Lower lobe of right lung (tissue), 2 donors: ENCODE data around the gene IGFBP2. TPM values are rescaled to one million over a fixed set of nuclear protein-coding genes. Genes with fewer than 3 reads are reported as not detected.
"Not testable (repeated sequence)": the region's sequence is repeated elsewhere in the genome, so short reads cannot be mapped to it uniquely, and the experiment has no call there.

ENCODE experiments used
- ATAC-seq, 2 donors: fragments of 200-7000 bp; cut with Tn5 transposase; one replicate each; pipeline ENCODE4 v1.9.1; 2020 to 2022; ENCODE audit warnings: mild to moderate bottlenecking in 2 of 2, moderate library complexity in 2 of 2
- DNase-seq: peaks from one replicate; pipeline ENCODE4 v3.0.0-alpha.2; 2020
- H3K27ac ChIP-seq: fragments of 200-600 bp; one replicate; pipeline ENCODE4 v1.8.0; 2022
- H3K27me3 ChIP-seq: fragments of 200-600 bp; one replicate; pipeline ENCODE4 v1.8.0; 2022; ENCODE audit warnings: low read depth
- H3K36me3 ChIP-seq: fragments of 200-600 bp; one replicate; pipeline ENCODE4 v1.8.0; 2022; ENCODE audit warnings: mild to moderate bottlenecking
- H3K4me1 ChIP-seq: fragments of 200-600 bp; one replicate; pipeline ENCODE4 v1.8.0; 2022
- H3K4me3 ChIP-seq: fragments of 200-600 bp; one replicate; pipeline ENCODE4 v1.8.0; 2022; ENCODE audit warnings: mild to moderate bottlenecking
- H3K9me3 ChIP-seq: fragments of 200-600 bp; one replicate; pipeline ENCODE4 v1.8.0; 2022
- CTCF ChIP-seq: fragments of 200-600 bp; IDR thresholded peaks from one replicate; pipeline ENCODE4 v1.8.0; 2022; ENCODE audit warnings: antibody characterized with exemption, mild to moderate bottlenecking
- intact Hi-C: fragments of 100-400 bp; cut with DNase I; formaldehyde crosslinking; loops from one replicate; pipeline ENCODE4 v1.11.0; 2022
- total RNA-seq: library from RNA; stranded (reverse); fragmentation: NEBNext Ultra II Directional; extraction: Animal tissue kit (Norgen Biotek cat#: 25700); gene quantifications from one replicate; pipeline ENCODE4 v1.2.1, GENCODE V29; 2021
- donor health status: DM: no; HTN: yes; CAD: no; lungs with severe emphysema.

Gene IGFBP2
- total RNA-seq, 1 donor from 2014 or later: 37.7 TPM

- ATAC-seq: no peak
- H3K27me3 ChIP-seq: no peaks in the 10 kb centered on the region
- TF ChIP-seq CTCF: no peak
- intact Hi-C loops: no loop called here
- H3K4me1 ChIP-seq: peaks cover 17% of the 10 kb centered on the region
- no peak for DNase-seq
- H3K9me3 ChIP-seq: no peaks in the 10 kb centered on the region
- H3K27ac ChIP-seq: no peak overlapping the region
- H3K36me3 ChIP-seq: no peaks in the 10 kb centered on the region
- no peak overlapping the region for H3K4me3 ChIP-seq
Observed at GRCh38 chr2:216596236-216596979, 36.8 kb upstream of the IGFBP2 start.

- no peak overlapping the region for H3K27ac ChIP-seq
- intact Hi-C loops: no loop called here
Observed at GRCh38 chr2:216596980-216597509, 36.2 kb upstream of the IGFBP2 start.

DNA sequence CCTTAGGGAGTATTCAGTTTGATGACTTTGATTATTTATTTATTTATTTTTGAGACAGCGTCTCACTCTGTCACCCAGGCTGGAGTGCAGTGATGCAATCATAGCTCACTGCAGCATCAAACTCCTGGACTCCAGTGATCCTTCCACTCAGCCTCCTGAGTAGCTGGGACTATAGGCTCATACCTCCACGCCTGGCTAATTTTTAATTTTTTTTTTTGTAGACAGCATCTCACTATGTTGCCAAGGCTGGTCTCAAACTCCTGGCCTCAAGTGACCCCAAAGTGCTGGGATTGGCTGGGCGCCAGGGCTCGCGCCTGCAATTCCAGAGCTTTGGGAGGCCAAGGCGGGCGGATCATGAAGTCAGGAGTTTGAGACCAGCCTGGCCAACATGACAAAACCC is 35.4 kb upstream of the IGFBP2 start:
- H3K27ac ChIP-seq, H3K4me3 ChIP-seq, ATAC-seq, H3K27me3 ChIP-seq, H3K9me3 ChIP-seq, H3K36me3 ChIP-seq, intact Hi-C loops, DNase-seq: not testable (repeated sequence)
- H3K4me1 ChIP-seq: peaks cover 17% of the 10 kb centered on the region

More at GRCh38 chr2:216596980-216597509, 36.2 kb upstream of the IGFBP2 start:
- Histone ChIP-seq H3K27me3 (no peaks in the 10 kb centered on the region), H3K4me3 (no peak overlapping the region), H3K36me3 (no peaks in the 10 kb centered on the region), H3K9me3 (no peaks in the 10 kb centered on the region), H3K4me1 (peaks cover 17% of the 10 kb centered on the region)
- no peak for TF ChIP-seq CTCF
- no peak for DNase-seq
- ATAC-seq: no peak

DNA sequence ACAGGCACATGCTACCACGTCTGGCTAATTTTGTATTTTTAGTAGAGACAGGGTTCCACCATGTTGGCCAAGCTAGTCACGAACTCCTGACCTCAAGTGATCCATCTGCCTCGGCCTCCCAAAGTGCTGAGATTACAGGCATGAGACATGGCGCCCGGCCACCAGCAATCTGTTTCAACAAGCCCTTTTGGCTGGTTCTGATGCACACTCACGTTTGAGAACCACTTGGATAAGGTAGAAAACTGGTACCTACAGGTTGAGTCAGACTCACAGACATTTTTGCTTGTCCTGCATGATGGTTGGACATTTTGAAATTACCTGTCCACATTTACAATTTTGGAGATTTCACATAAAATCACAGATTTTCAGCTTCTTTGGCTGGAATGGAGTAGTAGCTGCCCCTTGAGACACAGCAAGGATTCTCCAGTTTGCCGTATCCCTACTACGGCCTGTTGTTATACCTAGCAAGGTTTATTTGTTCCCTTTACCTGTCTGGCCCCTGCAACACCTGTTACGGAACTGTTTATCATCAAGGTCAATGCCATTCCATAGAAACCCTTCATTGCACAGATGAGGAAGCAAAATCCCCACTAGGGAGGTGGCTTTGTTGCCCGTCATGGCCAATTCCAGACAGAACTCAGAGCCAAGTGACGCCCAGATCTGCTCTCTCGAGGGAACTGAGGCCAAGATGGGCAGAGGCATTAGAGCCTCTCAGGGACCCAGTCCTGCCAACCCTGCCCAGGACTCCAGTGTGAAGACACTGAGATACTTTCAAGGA is 31.4 kb upstream of the IGFBP2 start:
- intact Hi-C loops: no loop called here
- no peak for DNase-seq
- ATAC-seq: no peak
- TF ChIP-seq CTCF: no peak
- no peaks in the 10 kb centered on the region for H3K36me3 ChIP-seq
- no peaks in the 10 kb centered on the region for H3K27me3 ChIP-seq
- H3K4me1 ChIP-seq: peaks cover 10% of the 10 kb centered on the region
- no peak overlapping the region for H3K4me3 ChIP-seq
- no peak overlapping the region for H3K27ac ChIP-seq
- no peaks in the 10 kb centered on the region for H3K9me3 ChIP-seq

DNA sequence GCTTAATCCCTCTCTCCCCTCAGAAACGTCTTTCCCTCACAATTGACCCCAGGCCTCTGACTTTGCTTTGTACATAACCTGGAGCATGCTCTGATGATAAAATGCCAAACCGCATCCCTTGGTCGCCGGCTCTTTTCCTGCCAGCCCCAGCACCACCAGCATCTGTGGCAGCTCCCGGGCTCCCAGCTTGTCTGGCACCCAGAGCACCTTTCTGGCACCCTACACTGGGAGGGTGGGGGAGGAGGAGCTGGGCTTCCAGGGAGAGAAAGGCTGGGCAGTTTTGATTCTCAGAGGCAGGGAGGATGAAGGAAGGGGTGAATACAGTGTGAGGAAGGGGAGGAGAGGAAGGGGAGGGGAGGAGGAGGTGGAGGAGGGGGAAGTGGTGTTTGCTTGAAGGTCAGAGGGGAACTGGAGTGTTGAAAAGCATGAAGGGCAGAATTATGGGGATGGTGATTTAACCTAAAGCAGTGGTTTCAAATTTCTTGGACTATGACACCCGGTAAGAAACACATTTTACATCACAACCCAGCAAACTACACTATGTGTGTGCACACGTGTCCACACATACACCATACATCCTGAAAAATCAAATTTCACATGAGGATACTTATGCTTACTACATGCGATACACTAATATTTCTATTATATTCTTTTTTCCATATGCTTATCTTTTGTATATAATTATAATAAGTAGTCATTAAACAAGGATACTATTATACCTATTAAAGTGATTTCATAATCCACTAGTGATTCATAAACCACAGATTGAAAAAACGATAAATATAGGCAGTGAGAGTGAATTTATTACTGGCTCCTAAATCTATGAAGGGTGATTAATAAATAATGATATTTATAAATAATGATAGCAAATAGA is 30.0 kb upstream of the IGFBP2 start:
- Histone ChIP-seq H3K4me1 (peaks cover 4% of the 10 kb centered on the region), H3K27ac (no peak overlapping the region), H3K27me3 (no peaks in the 10 kb centered on the region), H3K4me3 (no peak overlapping the region), H3K9me3 (no peaks in the 10 kb centered on the region), H3K36me3 (no peaks in the 10 kb centered on the region)
- intact Hi-C loops: no loop called here
- TF ChIP-seq CTCF: no peak
- ATAC-seq (no peak), DNase-seq (no peak)
